Osteocyte (in vitro differentiated cells): ENCODE results near the gene STPG2. TPM values are rescaled to one million over a fixed set of nuclear protein-coding genes. Genes with fewer than 3 reads are reported as not detected.

Source experiments
- DNase-seq: peaks from one replicate; pipeline ENCODE4 v3.0.0; 2021; ENCODE audit warnings: mixed read lengths; ENCODE audit not compliant: unreplicated experiment; ENCODE audit errors: extremely low spot score
- H3K27ac Mint-ChIP-seq: one replicate; pipeline ENCODE4 v1.8.0; 2021; ENCODE audit warnings: mild to moderate bottlenecking, mixed read lengths; ENCODE audit not compliant: unreplicated experiment
- H3K27me3 Mint-ChIP-seq: one replicate; pipeline ENCODE4 v1.8.0; 2021; ENCODE audit warnings: mixed read lengths; ENCODE audit not compliant: unreplicated experiment
- H3K36me3 Mint-ChIP-seq: one replicate; pipeline ENCODE4 v1.8.0; 2021; ENCODE audit warnings: mixed read lengths; ENCODE audit not compliant: unreplicated experiment
- H3K4me1 Mint-ChIP-seq: one replicate; pipeline ENCODE4 v1.8.0; 2021; ENCODE audit warnings: mixed read lengths; ENCODE audit not compliant: unreplicated experiment
- H3K4me3 Mint-ChIP-seq: one replicate; pipeline ENCODE4 v1.8.0; 2021; ENCODE audit warnings: mild to moderate bottlenecking, moderate library complexity, mixed read lengths; ENCODE audit not compliant: unreplicated experiment
- H3K9me3 Mint-ChIP-seq: one replicate; pipeline ENCODE4 v1.8.0; 2021; ENCODE audit warnings: mixed read lengths; ENCODE audit not compliant: unreplicated experiment
- long read RNA-seq: library from polyadenylated mRNA; unstranded; transcript quantifications from one replicate; pipeline ENCODE4 v2.0.0, GENCODE V29; 2021
- total RNA-seq: library from RNA; stranded (reverse); gene quantifications from 2 replicates; pipeline ENCODE4 v1.2.1, GENCODE V29; 2021
- TF ChIP-seq, protein P1 (sequence below): fragments of 200-600 bp; sonication (generic); IDR thresholded peaks from 2 replicates; pipeline ENCODE4 v1.5.0; 2021; ENCODE audit warnings: antibody characterized with exemption, mild to moderate bottlenecking, moderate library complexity

The STPG2 gene
- not detected in 2 replicates for total RNA-seq
- long read RNA-seq, partial matches to known transcripts, result 0 of 2 reads
- long read RNA-seq, other reads (novel, unspliced or antisense), result 2 of 2 reads

DNA sequence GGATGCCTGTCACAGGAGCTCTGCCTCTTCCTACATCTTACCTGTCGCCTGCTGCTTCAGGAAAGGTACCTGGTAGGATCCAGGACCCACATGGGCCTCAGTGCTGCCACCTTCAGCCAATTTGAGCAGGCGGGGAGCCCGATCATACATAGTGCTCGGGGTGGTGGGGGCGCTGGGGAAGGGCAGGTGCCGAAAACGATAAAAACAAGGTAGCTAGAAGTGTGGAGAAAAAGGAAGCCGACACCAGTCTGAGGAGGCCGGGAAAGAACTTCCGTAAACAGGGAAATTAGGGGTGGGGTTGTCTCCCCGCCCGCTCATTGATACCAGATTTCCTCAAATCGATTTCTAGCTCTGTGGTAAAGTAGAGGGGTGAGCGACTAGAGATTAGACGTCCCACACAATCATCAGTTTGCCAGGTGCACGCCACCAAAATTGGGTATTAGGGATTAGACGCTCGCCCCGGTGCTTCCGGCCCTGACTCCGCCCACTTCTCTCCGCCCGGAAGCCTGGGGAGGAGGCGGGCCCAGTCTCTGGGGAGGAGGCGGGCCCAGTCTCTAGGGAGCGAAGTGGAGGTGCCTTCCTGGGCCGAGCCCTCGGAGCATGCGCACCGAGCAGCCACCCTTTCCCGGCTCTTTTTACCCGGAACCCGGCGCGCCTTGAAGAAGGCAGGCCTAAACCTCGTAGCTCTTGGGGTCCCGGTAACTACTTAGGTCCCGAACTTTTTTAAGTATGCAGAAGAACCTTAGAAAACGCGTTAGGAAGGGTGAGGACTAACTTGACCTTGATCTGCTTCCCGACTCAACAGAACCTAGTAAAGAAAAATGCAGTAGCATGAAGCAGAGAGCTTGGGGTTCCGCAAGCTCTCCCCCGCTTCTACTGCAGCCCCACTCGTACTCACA is at the start of gene STPG2:
Gene STPG2 (minus strand): TSS at position 476 of the 899 bp plus-strand sequence.
- no peaks in the 10 kb centered on the region for H3K36me3 Mint-ChIP-seq
- H3K4me1 Mint-ChIP-seq, result peaks cover 11% of the 10 kb centered on the region
- H3K27me3 Mint-ChIP-seq, result peaks cover 40% of the 10 kb centered on the region
- H3K27ac Mint-ChIP-seq, result peak within 1 kb of the TSS; percentile 85
- H3K9me3 Mint-ChIP-seq, result no peaks in the 10 kb centered on the region
- H3K4me3 Mint-ChIP-seq, result peak within 1 kb of the TSS; percentile 88
- peak; percentile 94 for DNase-seq
- TF ChIP-seq, protein P1, sequence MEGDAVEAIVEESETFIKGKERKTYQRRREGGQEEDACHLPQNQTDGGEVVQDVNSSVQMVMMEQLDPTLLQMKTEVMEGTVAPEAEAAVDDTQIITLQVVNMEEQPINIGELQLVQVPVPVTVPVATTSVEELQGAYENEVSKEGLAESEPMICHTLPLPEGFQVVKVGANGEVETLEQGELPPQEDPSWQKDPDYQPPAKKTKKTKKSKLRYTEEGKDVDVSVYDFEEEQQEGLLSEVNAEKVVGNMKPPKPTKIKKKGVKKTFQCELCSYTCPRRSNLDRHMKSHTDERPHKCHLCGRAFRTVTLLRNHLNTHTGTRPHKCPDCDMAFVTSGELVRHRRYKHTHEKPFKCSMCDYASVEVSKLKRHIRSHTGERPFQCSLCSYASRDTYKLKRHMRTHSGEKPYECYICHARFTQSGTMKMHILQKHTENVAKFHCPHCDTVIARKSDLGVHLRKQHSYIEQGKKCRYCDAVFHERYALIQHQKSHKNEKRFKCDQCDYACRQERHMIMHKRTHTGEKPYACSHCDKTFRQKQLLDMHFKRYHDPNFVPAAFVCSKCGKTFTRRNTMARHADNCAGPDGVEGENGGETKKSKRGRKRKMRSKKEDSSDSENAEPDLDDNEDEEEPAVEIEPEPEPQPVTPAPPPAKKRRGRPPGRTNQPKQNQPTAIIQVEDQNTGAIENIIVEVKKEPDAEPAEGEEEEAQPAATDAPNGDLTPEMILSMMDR, result peak; percentile 57

DNA sequence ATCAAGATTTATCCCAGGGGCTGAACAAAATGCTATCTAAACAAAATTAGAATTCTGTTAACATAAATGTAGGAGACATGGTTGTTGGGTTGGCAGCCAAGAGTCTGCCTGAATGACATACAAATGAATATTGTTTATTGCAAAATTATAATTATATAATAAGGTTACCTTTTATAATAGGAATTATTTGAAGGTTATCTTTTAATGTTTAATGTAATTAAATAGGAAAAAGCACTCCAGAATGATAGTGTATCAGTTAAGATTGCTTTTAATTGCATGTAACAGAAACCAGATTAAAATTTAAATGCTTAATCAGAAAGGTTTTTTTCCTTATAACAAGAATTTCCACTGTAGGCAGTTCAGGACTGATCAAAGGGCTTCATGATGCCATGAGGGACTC is 42.0 kb upstream of the STPG2 start:
- Mint-ChIP-seq H3K36me3 (no peaks in the 10 kb centered on the region), H3K9me3 (no peaks in the 10 kb centered on the region), H3K4me1 (no peaks in the 10 kb centered on the region), H3K4me3 (no peak overlapping the region), H3K27ac (no peak overlapping the region), H3K27me3 (peaks cover 18% of the 10 kb centered on the region)
- DNase-seq, result no peak
- TF ChIP-seq, protein P1, result no peak

DNA sequence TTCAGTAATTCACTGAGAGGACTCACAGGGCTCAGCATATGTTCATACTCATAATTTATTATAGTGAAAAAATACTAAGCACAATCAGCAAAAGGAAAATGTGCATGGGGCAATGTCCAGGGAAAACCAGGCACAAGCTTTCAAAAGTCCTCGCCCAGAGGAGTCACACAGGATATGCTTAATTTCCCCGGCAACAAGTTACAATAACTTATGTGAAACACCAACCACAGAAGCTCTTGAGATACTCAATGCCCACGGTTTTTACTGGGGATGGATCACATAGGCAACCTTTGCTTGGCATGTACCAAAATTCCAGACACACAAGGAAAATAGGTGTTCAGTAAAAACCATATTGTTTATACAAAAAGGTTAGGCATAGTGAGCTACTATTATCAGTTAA is 38.5 kb upstream of the STPG2 start:
- no peaks in the 10 kb centered on the region for H3K4me1 Mint-ChIP-seq
- H3K4me3 Mint-ChIP-seq, result no peak overlapping the region
- TF ChIP-seq, protein P1, result no peak
- no peaks in the 10 kb centered on the region for H3K36me3 Mint-ChIP-seq
- no peak overlapping the region for H3K27ac Mint-ChIP-seq
- DNase-seq, result no peak
- H3K9me3 Mint-ChIP-seq, result no peaks in the 10 kb centered on the region
- peaks cover 27% of the 10 kb centered on the region for H3K27me3 Mint-ChIP-seq

DNA sequence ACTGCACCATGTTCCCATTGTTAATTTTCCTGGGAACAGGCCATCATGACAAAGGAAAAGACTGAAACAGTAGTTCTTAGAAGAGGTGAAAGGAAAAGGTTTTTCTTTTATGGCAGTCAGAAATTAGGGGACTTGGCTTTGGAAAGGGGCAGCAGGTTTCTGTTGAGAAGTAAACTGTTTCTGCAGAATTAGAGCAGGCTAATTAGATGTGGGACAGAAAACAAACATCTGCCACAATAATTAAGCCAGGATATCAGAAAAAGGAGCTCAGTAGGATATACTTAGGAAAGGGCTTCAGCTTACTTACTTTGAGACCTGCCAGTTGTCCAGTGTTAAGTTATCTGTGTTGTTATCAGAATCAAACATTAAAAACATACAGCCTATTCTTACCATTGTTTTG is 36.7 kb upstream of the STPG2 start:
- no peak overlapping the region for H3K27ac Mint-ChIP-seq

DNA sequence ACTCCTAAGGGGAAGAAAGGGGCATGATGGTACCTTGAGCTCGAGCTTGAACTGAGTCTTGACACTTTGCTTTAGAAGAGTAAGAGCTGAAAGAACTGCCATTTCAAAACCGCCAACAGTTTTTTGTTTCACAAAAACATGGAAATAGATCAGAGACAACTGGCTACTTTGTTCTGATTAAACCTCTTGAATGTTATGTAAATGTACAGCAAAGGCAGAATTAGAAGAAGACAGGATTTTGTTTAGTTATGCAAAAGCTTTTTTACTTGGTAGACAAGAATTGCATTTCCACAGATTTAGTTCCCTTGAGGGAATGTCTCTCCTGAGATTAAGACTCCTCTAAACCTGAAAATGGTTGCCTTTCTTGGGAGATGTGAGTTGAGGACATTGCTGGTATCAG is 33.3 kb upstream of the STPG2 start:
- Mint-ChIP-seq H3K4me1 (no peaks in the 10 kb centered on the region), H3K9me3 (no peaks in the 10 kb centered on the region), H3K36me3 (no peaks in the 10 kb centered on the region), H3K27ac (no peak overlapping the region), H3K4me3 (no peak overlapping the region), H3K27me3 (peaks cover 32% of the 10 kb centered on the region)
- TF ChIP-seq, protein P1, result no peak
- DNase-seq, result no peak

More for the DNA sequence above, 36.7 kb upstream of the STPG2 start:
- Mint-ChIP-seq H3K4me3 (no peak overlapping the region), H3K9me3 (no peaks in the 10 kb centered on the region), H3K36me3 (no peaks in the 10 kb centered on the region), H3K27me3 (peaks cover 27% of the 10 kb centered on the region), H3K4me1 (no peaks in the 10 kb centered on the region)
- TF ChIP-seq, protein P1, result no peak
- no peak for DNase-seq
